SU-DHL-6 (cell line): ENCODE measurements around the gene TOLLIP.

ENCODE experiments used
- H2AFZ ChIP-seq: fragments of 200-600 bp; sonication (generic); 2 replicates; pipeline ENCODE4 v1.6.1; 2014; ENCODE audit warnings: low read depth, mild to moderate bottlenecking, moderate library complexity, mixed read lengths, antibody characterized with exemption, low read length; ENCODE audit not compliant: severe bottlenecking
- H3F3A ChIP-seq: fragments of 200-600 bp; shearing (Covaris generic); 2 replicates; pipeline ENCODE4 v1.6.0; 2016; ENCODE audit warnings: antibody characterized with exemption, mild to moderate bottlenecking; ENCODE audit not compliant: insufficient read depth
- H3K27ac ChIP-seq: fragments of 200-600 bp; sonication (generic); 2 replicates; pipeline ENCODE4 v1.5.1; 2016; ENCODE audit warnings: low read depth, mild to moderate bottlenecking, low read length, moderate library complexity, mixed read lengths
- H3K27me3 ChIP-seq: fragments of 200-600 bp; sonication (generic), shearing (Covaris generic); 2 replicates; pipeline ENCODE4 v1.6.0; 2014; ENCODE audit warnings: mild to moderate bottlenecking, low read length
- H3K36me3 ChIP-seq: fragments of 200-600 bp; sonication (generic); 2 replicates; pipeline ENCODE4 v1.6.1; 2014; ENCODE audit warnings: mild to moderate bottlenecking, low read length, mixed read lengths
- H3K4me2 ChIP-seq: fragments of 300-600, 200-600 bp; shearing (Covaris generic), sonication (generic); 2 replicates; pipeline ENCODE4 v1.6.0; 2014; ENCODE audit warnings: low read length, low read depth, mild to moderate bottlenecking; ENCODE audit not compliant: poor library complexity, severe bottlenecking
- H3K4me3 ChIP-seq: fragments of 200-600 bp; sonication (generic); 2 replicates; pipeline ENCODE4 v1.5.1; 2014; ENCODE audit warnings: antibody characterized with exemption, low read length, mild to moderate bottlenecking, mixed read lengths; ENCODE audit not compliant: insufficient read depth, poor library complexity, severe bottlenecking
- H3K79me2 ChIP-seq: fragments of 200-600 bp; sonication (generic); 2 replicates; pipeline ENCODE4 v1.6.1; 2014; ENCODE audit warnings: mild to moderate bottlenecking, low read length, moderate library complexity; ENCODE audit not compliant: insufficient read depth
- H3K9ac ChIP-seq: fragments of 200-600 bp; sonication (generic); 2 replicates; pipeline ENCODE4 v1.7.0; 2014; ENCODE audit warnings: mild to moderate bottlenecking, low read length
- H3K9me2 ChIP-seq: fragments of 200-600 bp; sonication (generic); replicated peaks from 2 replicates; pipeline ENCODE4 v1.6.1; 2014; ENCODE audit warnings: low read length; ENCODE audit not compliant: insufficient read depth
- H3K9me3 ChIP-seq: fragments of 200-600 bp; sonication (generic); 2 replicates; pipeline ENCODE4 v1.6.1; 2014; ENCODE audit warnings: low read length, mixed read lengths; ENCODE audit not compliant: insufficient read depth
- H4K20me1 ChIP-seq: fragments of 200-600 bp; sonication (generic); 2 replicates; pipeline ENCODE4 v1.6.1; 2014; ENCODE audit warnings: low read depth, mild to moderate bottlenecking, antibody characterized with exemption, low read length, moderate library complexity, mixed read lengths
- EZH2phosphoT487 ChIP-seq: fragments of 200-600 bp; sonication (generic), shearing (Covaris generic); conservative IDR thresholded peaks from 2 replicates; pipeline ENCODE4 v1.6.1; 2018; ENCODE audit warnings: mild to moderate bottlenecking, antibody characterized with exemption, low read length, moderate library complexity, mixed read lengths
- TF ChIP-seq, protein P1 (sequence below): fragments of 200-600 bp; sonication (generic); IDR thresholded peaks from one replicate; pipeline ENCODE4 v1.5.1; 2017; ENCODE audit warnings: antibody characterized with exemption, mild to moderate bottlenecking, low read length, moderate library complexity; ENCODE audit not compliant: insufficient read depth, poor library complexity, severe bottlenecking

Gene TOLLIP

DNA sequence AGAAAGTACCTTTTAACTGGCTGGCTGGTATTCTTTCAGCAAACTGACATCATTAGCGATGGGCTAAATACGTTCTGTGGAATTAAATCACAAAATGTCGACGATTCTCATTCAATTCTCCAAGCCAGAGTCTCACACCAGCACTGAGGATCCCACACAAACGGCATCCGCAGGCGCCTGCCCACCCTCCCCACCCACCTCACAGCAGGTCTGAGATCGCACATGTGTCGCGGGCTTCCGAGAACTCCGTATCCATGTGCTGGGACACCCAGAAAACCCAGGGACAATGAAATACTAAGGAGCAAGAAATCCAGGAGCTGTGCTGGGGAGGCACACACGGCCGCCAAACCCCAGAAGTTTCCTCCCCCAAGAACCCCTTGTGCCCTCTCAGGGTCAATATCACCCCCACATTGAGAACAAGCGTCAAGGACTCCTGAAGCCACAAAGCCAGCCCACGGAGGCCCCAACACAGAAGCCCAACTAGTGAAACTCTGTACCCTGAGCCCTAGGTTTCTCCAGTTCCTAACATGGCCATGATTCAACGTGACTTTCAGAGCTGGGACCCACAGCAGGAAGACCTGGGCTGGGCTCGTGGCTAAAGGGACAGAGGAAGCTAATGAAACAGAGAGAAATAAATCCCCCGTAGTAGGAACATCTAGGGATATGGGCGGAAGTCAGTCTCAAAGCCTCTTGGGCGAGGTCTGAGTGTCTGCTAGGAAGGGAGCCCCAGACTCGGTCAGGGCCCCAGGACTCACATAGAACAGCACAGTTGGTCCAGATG is 8.0 kb downstream of the TOLLIP start:
- Histone ChIP-seq H3K27me3 (no peaks in the 10 kb centered on the region), H3F3A (no peaks in the 10 kb centered on the region), H4K20me1 (no peaks in the 10 kb centered on the region; the same call in 1 of the 2 replicates), H3K4me3 (no peak overlapping the region), H3K36me3 (no peaks in the 10 kb centered on the region), H3K79me2 (peaks cover 74% of the 10 kb centered on the region), H3K9me3 (no peaks in the 10 kb centered on the region), H3K9me2 (no peaks in the 10 kb centered on the region), H2AFZ (no peak overlapping the region), H3K9ac (no peak overlapping the region), H3K4me2 (no peak overlapping the region), H3K27ac (no peak overlapping the region)
- TF ChIP-seq EZH2phosphoT487: no peak
- TF ChIP-seq, protein P1, sequence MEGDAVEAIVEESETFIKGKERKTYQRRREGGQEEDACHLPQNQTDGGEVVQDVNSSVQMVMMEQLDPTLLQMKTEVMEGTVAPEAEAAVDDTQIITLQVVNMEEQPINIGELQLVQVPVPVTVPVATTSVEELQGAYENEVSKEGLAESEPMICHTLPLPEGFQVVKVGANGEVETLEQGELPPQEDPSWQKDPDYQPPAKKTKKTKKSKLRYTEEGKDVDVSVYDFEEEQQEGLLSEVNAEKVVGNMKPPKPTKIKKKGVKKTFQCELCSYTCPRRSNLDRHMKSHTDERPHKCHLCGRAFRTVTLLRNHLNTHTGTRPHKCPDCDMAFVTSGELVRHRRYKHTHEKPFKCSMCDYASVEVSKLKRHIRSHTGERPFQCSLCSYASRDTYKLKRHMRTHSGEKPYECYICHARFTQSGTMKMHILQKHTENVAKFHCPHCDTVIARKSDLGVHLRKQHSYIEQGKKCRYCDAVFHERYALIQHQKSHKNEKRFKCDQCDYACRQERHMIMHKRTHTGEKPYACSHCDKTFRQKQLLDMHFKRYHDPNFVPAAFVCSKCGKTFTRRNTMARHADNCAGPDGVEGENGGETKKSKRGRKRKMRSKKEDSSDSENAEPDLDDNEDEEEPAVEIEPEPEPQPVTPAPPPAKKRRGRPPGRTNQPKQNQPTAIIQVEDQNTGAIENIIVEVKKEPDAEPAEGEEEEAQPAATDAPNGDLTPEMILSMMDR: no peak

DNA sequence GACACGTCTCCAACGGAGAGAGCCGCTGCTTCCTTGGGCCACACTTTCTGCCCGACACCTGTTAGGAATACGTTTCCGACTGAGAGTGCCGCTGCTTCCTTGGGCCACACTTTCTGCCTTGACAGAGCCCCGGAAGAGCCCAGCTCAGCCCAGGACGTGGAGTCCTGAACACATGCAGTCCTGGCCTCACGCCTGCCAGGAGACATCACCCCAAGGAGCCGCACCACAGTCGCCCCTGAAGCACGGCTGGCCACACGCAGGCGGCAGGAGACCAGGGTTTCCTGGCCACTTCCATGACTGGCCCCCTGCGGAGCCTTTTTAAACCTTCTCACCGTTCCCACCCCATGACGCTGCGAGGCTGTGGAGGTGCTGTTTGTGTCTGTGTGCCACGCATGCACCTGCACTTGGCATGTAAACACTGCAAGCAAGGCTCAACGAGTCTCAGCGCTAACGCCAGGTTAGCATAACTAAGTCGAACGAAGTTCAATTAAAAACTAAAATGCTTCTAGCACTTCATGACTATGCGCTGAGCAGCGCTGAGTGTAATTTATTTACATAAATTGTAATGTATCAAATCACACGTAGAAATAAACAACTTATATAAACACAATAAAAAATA is 8.8 kb downstream of the TOLLIP start:
- Histone ChIP-seq H3K4me3 (no peak overlapping the region), H2AFZ (no peak overlapping the region), H3K36me3 (no peaks in the 10 kb centered on the region), H3K9me3 (no peaks in the 10 kb centered on the region), H3K9me2 (no peaks in the 10 kb centered on the region), H3K4me2 (no peak overlapping the region), H3K79me2 (peaks cover 72% of the 10 kb centered on the region), H3K9ac (no peak overlapping the region), H3K27ac (no peak overlapping the region), H3F3A (no peaks in the 10 kb centered on the region), H3K27me3 (no peaks in the 10 kb centered on the region), H4K20me1 (no peaks in the 10 kb centered on the region; the same call in 1 of the 2 replicates)
- TF ChIP-seq EZH2phosphoT487: no peak
- TF ChIP-seq, protein P1: no peak

DNA sequence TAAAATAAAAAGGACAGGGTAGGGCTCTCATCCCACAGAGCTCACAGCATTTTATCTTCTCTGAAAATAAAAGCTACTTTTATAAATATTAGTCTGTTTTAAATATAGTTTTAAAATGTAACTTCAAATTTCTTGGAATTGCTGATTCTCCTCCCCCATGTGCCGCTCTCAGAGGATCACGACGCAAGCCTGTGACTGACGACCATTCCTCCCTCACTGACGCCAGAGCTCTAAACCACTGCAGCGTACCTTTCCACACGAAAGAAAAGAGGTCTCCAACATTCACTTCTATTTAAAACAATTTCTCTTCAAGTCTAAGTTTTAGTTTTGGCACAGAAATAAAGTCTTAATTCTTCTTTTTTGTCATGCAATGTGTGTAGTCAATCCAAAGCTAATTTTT is 9.3 kb downstream of the TOLLIP start:
- no peaks in the 10 kb centered on the region; the same call in 1 of the 2 replicates for H4K20me1 ChIP-seq
- H3K9ac ChIP-seq: no peak overlapping the region
- no peaks in the 10 kb centered on the region for H3K27me3 ChIP-seq
- no peak overlapping the region for H3K4me2 ChIP-seq
- H3K79me2 ChIP-seq: peaks cover 66% of the 10 kb centered on the region
- TF ChIP-seq, protein P1: no peak
- no peak for TF ChIP-seq EZH2phosphoT487
- no peak overlapping the region for H3K4me3 ChIP-seq
- no peaks in the 10 kb centered on the region for H3K9me2 ChIP-seq
- no peak overlapping the region for H2AFZ ChIP-seq
- no peak overlapping the region for H3K27ac ChIP-seq
- no peaks in the 10 kb centered on the region for H3K9me3 ChIP-seq
- no peaks in the 10 kb centered on the region for H3K36me3 ChIP-seq
- H3F3A ChIP-seq: no peaks in the 10 kb centered on the region
